ENCODE measurements around the gene PRR7.

PRR7 gene

GRCh38 chr5:177486256-177486655, 39.6 kb downstream of the PRR7 start:
- DNase-seq: no peak

DNA sequence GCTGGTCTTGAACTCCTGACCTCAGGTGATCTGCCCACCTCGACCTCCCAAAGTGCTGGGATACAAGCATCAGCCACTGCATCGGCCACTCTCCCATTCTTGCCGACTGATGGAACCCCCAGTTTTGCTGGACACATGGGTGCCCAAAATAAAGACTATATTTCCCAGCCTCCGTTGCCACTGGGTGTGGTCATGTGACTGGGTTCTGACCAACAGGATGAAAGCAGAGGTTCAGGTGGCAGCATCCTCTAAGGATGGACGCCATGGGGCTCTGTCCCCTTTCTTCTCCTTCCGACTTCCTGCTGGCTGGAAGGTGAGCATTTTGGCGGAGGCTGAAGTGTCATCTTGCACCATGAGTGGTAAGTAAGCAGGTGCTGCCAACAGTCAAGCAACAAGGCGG, 40.5 kb downstream of the PRR7 start:
- no peak for DNase-seq

GRCh38 chr5:177487975-177488374, 41.4 kb downstream of the PRR7 start:
- DNase-seq: no peak

DNA sequence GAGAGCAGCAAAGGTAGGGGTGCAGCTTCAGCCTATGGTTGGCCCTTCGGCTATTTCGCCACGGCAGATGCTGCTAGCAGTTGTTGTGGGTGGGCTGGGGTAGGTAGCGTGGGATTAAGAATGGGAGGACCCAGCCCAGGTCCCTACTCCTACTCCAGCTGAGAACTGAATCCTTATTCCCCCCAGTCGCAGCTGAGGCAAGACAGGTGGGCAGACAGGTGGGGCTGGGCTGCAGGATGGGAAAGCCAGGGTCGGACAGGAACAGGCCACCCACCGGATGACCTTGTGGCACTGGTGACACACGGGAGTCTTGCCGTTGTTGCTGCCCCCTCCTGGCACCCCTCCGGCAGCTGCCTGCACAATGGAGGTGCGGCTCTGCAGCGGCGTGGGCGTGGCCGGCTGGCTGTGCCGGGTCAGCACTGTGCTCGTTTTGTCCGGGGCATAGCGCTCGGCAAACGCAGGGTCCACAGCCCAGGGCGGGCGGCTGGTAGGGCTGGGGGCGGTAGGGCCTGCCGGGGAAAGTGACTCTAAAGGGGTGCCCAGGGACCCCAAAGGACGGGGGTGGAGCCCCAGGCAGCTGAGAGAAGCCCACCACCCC, 42.6 kb downstream of the PRR7 start:
- peak; percentile 84 for DNase-seq

DNA sequence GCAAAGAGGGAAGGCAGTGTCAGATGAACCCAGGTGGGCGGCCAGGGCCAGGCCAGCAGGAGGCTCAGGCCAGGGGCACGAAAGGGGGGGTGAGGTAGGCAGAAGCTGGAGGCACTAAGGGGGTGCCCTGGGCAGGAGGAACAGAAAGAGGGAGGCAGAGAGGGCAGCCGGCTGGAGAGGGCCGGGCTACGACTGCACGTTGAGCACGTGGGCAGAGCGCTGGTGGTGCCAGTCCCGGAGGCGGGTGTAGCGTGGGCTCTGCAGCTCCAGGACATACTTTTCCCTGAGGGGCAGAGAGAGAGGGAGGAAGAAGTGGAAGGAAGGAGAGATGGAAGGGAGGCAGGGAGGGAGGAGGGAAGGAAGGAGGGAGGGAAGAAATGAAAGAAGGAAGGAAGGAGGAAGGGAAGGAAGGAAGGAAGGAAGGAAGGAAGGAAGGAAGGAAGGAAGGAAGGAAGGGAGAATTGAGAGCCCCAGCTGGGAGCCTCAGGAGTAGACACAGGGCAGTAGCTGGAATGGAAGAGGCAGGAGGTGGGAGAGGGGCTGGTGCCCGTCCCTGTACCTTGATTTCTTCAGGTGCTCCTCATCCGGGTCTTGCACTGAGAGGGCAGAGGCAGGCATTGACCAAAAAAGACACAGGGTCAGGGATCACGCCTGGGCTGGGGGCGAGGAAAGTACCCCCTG, 43.8 kb downstream of the PRR7 start:
- DNase-seq: no peak

GRCh38 chr5:177490992-177491391, 44.4 kb downstream of the PRR7 start:
- no peak for DNase-seq

- DNase-seq: peak; percentile 99
Measured at GRCh38 chr5:177491429-177491945, 44.9 kb downstream of the PRR7 start.

GRCh38 chr5:177491983-177492746, 45.6 kb downstream of the PRR7 start:
- DNase-seq: no peak

DNA sequence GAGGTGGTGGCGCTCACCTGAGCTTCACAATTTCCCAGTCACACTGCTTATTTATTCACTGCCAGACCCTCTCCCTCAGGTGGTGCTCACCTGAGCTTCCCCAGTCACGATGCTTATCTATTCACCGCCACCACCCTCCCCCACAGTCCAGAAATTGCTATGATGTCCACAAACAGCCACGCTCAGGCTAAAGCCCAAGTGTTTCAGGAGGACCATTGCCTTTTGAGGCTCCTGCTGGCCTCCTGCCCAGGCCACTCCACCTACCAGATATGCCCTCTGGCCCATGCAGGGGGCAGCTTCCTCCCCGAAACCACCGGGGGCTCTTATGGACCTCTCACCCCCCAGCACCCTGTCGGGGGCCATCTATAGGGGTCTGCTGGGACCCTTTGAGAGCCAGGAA, 46.2 kb downstream of the PRR7 start:
- DNase-seq: no peak

GRCh38 chr5:177493795-177494345, 47.3 kb downstream of the PRR7 start:
- DNase-seq: no peak

DNA sequence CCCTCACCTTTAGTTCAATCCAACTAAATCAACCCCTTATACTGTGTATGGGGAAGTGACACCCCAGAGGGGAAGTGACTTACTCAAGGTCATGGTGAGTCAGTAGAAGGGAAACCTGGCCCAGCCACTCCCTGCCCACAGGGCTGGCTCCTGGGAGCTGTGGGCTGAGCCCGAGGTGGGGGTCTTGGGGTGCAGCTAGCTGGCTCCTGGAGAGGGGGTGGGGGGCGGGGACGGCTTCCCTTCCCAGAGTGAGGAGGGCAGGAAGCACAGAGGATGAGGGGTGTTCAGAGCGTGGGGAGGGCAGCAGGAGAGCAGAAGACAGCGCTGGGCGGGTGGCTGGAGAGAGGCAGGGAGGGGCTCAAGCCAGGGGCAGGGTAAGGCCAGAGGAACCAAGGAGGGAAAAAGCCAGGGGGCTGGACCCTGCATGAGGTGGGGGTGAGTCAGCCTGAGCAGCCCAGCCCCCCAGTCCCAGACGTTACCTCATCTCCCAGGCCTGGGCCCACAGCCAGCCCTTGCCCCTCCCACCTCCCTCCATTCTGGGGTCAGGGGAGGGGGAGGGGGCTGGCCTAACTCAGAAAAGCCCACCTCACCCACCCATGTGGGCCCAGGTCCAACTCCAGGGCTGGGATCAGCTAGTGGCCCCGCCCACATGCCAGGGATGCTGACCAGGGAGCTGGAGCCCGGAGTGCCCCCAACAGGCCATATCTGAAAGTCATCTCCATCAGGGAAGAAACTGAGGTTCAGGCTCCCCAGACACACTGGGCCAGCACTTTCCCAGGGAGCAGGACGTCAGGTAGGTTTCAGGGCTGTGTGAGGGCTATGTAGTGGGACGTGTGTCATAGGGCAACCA, 48.0 kb downstream of the PRR7 start:
- peak; percentile 93 for DNase-seq

DNA sequence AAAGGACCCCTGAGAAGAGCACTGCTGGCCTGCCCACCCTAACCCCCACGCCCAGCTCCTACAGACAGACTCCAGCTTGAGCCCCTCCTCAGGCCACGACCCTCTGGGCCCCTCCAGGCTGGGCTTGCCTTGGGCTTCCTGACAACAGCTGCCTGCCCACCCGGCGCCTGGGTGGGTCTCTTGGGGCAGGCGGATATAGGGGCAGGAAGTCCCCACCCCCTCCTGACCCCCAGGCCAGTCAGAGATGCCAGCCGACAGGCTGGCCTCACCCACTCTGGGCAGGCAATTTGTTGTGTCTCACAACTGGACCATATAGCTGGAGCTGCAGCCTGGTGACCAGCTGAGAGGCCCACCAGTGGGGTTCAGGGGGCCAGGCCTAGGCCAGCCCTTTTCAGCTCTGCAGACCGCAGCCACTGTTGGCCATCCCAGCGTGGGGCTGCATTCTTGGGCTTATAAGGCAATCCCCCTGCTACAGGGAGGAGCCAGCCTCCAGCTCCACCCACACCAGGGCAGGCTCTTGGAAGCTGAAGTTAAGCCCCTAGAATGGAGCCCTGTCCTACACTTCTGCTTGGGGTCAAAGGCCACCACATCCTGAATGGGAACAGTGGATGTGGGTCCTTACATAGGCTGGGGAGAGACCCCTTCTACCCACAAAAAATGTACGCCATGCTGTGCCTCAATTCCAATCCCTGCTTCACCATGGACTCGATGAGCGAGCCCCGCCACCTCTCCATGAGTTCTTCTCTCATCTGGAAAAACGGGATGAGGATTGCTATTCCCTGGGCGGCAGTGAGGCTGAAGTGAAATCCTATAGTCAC, 48.8 kb downstream of the PRR7 start:
- DNase-seq: no peak

DNA sequence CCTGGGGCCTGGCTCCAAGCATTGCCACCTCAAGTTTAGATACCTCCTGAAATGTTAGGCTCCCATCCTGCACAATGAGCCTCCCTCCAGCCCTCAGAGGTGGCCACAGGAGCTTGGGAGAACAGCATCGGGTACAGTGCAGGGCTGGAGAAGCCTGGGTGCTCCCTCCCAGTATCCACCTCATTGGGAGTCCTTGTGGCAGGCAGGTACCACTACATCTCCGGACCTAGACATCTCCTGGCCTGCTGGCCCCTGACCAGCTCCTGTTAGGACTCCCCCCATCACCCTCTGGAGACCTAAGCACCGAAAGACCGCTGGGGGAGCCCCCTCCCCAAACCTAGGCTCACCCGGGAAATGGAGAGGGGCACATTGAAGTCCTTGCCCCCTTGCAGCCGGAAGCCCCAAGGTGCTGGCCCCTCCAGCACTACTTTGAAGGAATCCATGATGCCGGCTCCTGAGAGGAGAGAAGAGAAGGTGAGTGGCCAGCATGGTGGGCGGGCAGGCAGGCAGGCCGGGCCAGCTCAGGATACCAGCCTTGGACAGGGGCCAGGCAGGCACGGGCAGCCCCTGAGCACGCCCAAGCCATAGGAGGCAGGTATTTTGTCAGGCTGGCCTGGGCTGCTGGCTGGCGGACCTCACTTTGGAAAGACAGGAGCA, 49.6 kb downstream of the PRR7 start:
- DNase-seq: peak; percentile 83

GRCh38 chr5:177496727-177497291, 50.2 kb downstream of the PRR7 start:
- peak; percentile 80 for DNase-seq

- DNase-seq: peak; percentile 99
Measured at GRCh38 chr5:177497292-177498012, 50.8 kb downstream of the PRR7 start, which contains the start of gene PDLIM7. PDLIM7 (minus strand) TSS chr5:177497604; CDS start chr5:177496512, 1,092 bp downstream.

DNA sequence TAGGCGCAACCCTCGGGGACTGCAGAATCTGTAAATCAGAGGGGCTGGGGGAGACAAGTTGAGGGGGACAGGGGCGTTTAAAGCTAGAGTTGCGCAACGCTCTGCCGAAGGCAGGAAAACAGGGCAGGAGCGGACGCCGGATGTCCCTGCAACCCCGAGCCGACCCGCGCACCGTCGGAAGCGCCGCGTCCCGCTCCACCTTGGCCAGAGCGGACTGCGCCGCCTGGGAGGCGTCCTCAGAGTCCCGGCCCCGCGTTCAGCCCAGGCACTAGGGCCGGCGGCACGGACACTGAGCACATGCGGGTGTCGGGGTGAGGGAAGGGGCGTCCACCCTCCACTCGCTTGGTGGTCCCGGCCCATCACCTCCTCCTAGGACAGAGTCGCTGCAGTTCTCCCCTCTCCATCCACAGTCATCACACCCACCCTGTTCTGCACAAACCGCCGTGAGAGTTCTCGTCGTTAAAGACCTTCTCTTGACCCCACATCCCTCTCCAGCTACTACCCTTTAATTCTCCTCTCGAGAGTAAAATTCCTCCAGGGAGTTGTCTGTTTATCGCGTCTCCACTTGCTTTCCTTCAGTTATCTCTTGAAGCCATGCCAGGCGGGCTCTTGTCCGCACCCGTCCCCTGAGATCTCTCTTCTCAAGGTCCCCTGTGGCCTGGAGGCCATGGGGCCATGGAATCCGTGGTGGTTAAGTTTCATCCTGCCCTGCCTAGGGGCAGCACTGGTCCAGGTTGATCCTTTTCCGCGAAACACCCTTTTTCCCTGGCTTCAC, 51.6 kb downstream of the PRR7 start:
- no peak for DNase-seq

- DNase-seq: no peak
Measured at GRCh38 chr5:177499842-177500241, 53.2 kb downstream of the PRR7 start.

DNA sequence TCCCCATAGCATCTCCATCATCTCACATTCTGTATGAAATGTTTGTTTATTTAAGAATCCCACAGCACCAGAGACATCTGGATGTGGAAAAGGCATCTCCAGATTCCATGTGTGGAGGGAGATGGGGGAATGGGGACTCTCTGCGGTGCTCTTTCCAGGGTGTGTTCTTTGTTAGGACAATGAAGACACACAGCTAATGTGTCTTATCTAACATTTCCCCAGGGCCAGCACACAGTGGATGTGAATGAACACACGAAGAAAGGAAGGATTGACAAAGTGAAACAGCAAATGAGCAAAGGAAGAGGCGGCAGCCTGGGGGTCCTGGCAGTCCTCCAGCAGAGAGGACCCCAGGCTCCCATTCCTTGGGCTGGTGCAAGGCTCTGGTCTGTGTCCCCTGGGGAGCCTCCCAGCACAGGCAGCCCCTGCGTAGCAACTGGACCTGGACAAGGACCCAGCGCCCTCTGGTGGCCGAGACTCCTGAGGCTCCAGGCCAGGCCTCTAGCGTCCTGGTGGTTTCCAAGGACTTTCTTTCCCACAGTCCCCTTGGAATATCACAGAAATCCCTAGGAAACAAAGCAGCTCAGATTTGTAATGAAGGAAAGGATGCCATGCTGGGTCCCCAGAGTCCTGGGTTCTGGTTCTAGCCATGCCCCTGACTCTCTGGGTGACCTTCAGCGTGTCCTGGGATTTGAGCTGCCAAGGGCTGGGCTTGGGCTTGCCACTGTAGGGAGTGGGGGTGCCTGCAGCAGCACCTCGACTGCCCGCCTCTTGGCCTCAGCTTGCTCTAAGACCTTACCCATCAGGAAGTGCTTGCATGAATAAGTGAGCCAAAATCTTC, 54.3 kb downstream of the PRR7 start:
- DNase-seq: peak; percentile 99

Measured in 8988T (cell line).